Measurements from ENCODE around the gene MEIKIN. TPM values are rescaled to one million over a fixed set of nuclear protein-coding genes. Genes with fewer than 3 reads are reported as not detected.

The MEIKIN gene
- total RNA-seq, 1 donor from 2014 or later = not detected

GRCh38 chr5:131796793-131797693 is 148.4 kb downstream of the MEIKIN start, which contains the start of gene FNIP1:
Gene FNIP1, minus strand, starts transcription at chr5:131797017. Its CDS starts 96 bp downstream, at chr5:131796921.
- Mint-ChIP-seq H3K4me1 (peaks cover 30% of the 10 kb centered on the region), H3K9me3 (no peaks in the 10 kb centered on the region), H3K27me3 (ENCODE audit: low read depth) (no peaks in the 10 kb centered on the region), H3K4me3 (peak within 1 kb of the TSS; percentile 95), H3K27ac (ENCODE audit: unreplicated experiment) (peak within 1 kb of the TSS; percentile 97), H3K36me3 (ENCODE audit: low read depth) (no peaks in the 10 kb centered on the region)
- peak; percentile 97 for DNase-seq (ENCODE audit: low read depth, low spot score)
- peak; percentile 32 for TF ChIP-seq CTCF (conservative IDR thresholded peaks at IDR 0.05)

- Mint-ChIP-seq H3K9me3 (no peaks in the 10 kb centered on the region), H3K4me1 (peaks cover 30% of the 10 kb centered on the region), H3K4me3 (peak overlapping the region; percentile 95), H3K27ac (ENCODE audit: unreplicated experiment) (peak overlapping the region; percentile 97), H3K36me3 (ENCODE audit: low read depth) (no peaks in the 10 kb centered on the region), H3K27me3 (ENCODE audit: low read depth) (no peaks in the 10 kb centered on the region)
- peak; percentile 38 for DNase-seq (ENCODE audit: low read depth, low spot score)
- TF ChIP-seq CTCF (conservative IDR thresholded peaks at IDR 0.05) = no peak
These were observed 149.3 kb downstream of the MEIKIN start for GRCh38 chr5:131795879-131796792.

DNA sequence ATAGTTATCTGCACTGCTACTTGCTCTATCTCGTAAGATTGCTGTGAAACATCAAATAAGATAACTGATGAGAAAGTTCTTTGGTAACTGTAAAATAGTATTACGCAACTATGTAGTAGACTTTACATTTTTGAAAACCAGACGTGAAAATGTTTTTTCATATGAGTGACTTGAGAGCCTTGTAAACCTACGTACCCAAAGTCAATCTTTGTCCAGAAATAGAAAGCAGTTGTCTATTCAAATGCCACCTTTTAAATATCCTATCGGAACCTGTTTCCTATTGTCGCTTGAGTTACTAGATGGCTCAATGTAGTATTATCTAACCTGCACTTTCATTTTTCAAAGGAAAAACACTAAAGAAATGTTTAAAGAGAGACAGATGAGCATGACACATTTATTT is 150.2 kb downstream of the MEIKIN start:
- no peaks in the 10 kb centered on the region for H3K9me3 Mint-ChIP-seq
- H3K4me1 Mint-ChIP-seq = peaks cover 34% of the 10 kb centered on the region
- peak overlapping the region; percentile 95 for H3K4me3 Mint-ChIP-seq
- no peak overlapping the region for H3K27ac Mint-ChIP-seq (ENCODE audit: unreplicated experiment)
- TF ChIP-seq CTCF (conservative IDR thresholded peaks at IDR 0.05) = no peak
- no peaks in the 10 kb centered on the region for H3K27me3 Mint-ChIP-seq (ENCODE audit: low read depth)
- DNase-seq (ENCODE audit: low read depth, low spot score) = no peak
- no peaks in the 10 kb centered on the region for H3K36me3 Mint-ChIP-seq (ENCODE audit: low read depth)

- peak overlapping the region; percentile 85 for H3K4me3 Mint-ChIP-seq
- H3K27me3 Mint-ChIP-seq (ENCODE audit: low read depth) = no peaks in the 10 kb centered on the region
- H3K4me1 Mint-ChIP-seq = peaks cover 34% of the 10 kb centered on the region
- H3K9me3 Mint-ChIP-seq = no peaks in the 10 kb centered on the region
- H3K36me3 Mint-ChIP-seq (ENCODE audit: low read depth) = peaks cover 3% of the 10 kb centered on the region
- DNase-seq (ENCODE audit: low read depth, low spot score) = no peak
- TF ChIP-seq CTCF (conservative IDR thresholded peaks at IDR 0.05) = no peak
- no peak overlapping the region for H3K27ac Mint-ChIP-seq (ENCODE audit: unreplicated experiment)
These were observed 150.9 kb downstream of the MEIKIN start for GRCh38 chr5:131794586-131794985.

- H3K4me3 Mint-ChIP-seq = no peak overlapping the region
- no peak for TF ChIP-seq CTCF (conservative IDR thresholded peaks at IDR 0.05)
- H3K27me3 Mint-ChIP-seq (ENCODE audit: low read depth) = no peaks in the 10 kb centered on the region
- H3K36me3 Mint-ChIP-seq (ENCODE audit: low read depth) = peaks cover 8% of the 10 kb centered on the region
- no peak for DNase-seq (ENCODE audit: low read depth, low spot score)
- peaks cover 35% of the 10 kb centered on the region for H3K4me1 Mint-ChIP-seq
- peaks cover 2% of the 10 kb centered on the region for H3K9me3 Mint-ChIP-seq
- H3K27ac Mint-ChIP-seq (ENCODE audit: unreplicated experiment) = no peak overlapping the region
These were observed 152.6 kb downstream of the MEIKIN start for GRCh38 chr5:131792896-131793295.
